GM10847 (cell line): ENCODE results near the gene RTP3.

Source experiments
- POLR2A ChIP-seq: IDR thresholded peaks from 2 replicates; pipeline ENCODE4 v1.6.1; 2011; ENCODE audit not compliant: insufficient read length; ENCODE audit errors: extremely low read depth

Gene RTP3

GRCh38 chr3:46464326-46465195, 33.2 kb upstream of the RTP3 start, which contains the start of gene LTF:
LTF (minus strand) TSS chr3:46464905; CDS start chr3:46464867, 38 bp downstream.
- no peak for TF ChIP-seq POLR2A

- TF ChIP-seq POLR2A, result no peak
These were observed 32.6 kb upstream of the RTP3 start for GRCh38 chr3:46465196-46465520.

GRCh38 chr3:46466273-46466672, 31.5 kb upstream of the RTP3 start:
- TF ChIP-seq POLR2A, result no peak

GRCh38 chr3:46466871-46467403, 30.8 kb upstream of the RTP3 start:
- no peak for TF ChIP-seq POLR2A

- no peak for TF ChIP-seq POLR2A
These were observed 30.2 kb upstream of the RTP3 start for GRCh38 chr3:46467562-46467961.

GRCh38 chr3:46468753-46469600, 28.8 kb upstream of the RTP3 start:
- TF ChIP-seq POLR2A, result no peak

GRCh38 chr3:46469680-46470357, 28.0 kb upstream of the RTP3 start:
- TF ChIP-seq POLR2A, result no peak

GRCh38 chr3:46470831-46471230, 26.9 kb upstream of the RTP3 start:
- no peak for TF ChIP-seq POLR2A

GRCh38 chr3:46471371-46471914, 26.3 kb upstream of the RTP3 start:
- TF ChIP-seq POLR2A, result no peak

- no peak for TF ChIP-seq POLR2A
These were observed 25.0 kb upstream of the RTP3 start for GRCh38 chr3:46472736-46473135.

- no peak for TF ChIP-seq POLR2A
These were observed 20.6 kb upstream of the RTP3 start for GRCh38 chr3:46477145-46477544.

GRCh38 chr3:46477756-46478155, 20.0 kb upstream of the RTP3 start:
- TF ChIP-seq POLR2A, result no peak

- no peak for TF ChIP-seq POLR2A
These were observed 19.4 kb upstream of the RTP3 start for GRCh38 chr3:46478341-46478740.

- TF ChIP-seq POLR2A, result no peak
These were observed 18.8 kb upstream of the RTP3 start for GRCh38 chr3:46479021-46479420.

- TF ChIP-seq POLR2A, result no peak
These were observed 18.1 kb upstream of the RTP3 start for GRCh38 chr3:46479696-46480095.
